Activated T-cell treated with anti-CD3 and anti-CD28 coated beads, Interleukin-2, amount 50 U/mL, for 48 hours (primary cell): ENCODE data around the gene PITPNM3.
"Not testable (repeated sequence)": the region's sequence is repeated elsewhere in the genome, so short reads cannot be mapped to it uniquely, and the experiment has no call there.

ENCODE experiments used
- DNase-seq, 2 experiments: peaks; one replicate each; pipeline ENCODE4 v3.0.0-alpha.2; 2020

The PITPNM3 gene

DNA sequence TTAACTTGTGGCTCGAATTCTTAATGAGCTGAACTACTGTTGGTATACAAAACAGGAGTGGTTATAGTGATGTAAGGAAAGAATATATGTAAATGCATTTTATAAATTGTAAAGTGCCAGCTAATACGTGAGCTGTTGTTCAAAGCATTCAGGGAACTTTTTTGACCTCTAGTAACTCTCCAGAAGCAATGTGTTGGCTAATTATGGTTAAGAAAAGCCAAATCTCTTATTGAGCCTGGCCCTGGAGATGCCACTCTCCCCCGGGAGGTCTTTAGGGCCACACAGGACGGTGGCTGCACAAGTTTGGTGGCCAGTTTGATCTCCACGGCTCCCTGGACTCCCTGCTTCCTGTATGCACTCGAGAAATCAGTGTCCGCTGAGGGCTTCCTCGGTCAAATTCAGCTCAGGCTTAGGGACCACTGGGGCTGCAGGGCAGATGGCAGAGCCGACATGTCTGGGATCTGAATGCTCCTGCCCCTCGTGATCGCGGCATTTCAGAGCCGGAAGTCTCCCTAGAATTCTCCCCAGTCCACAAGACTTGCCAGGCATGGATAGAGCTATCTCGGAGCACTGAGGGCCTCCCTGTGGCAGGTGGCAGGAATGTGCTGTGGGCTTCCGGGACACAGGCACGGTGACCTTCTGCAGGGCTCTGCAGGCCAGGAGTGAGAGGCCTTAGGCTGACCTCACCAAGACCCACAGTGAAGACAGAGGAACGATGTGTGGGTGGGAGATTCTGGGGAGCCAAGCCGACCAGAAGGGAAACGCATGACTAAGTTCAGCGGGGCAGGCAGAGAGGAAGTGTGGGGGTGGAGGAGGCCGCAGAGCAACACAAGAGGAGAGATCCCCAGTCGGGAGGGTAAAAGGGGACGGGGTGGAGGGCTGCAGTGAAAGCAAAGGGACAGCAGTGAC, 18.6 kb upstream of the PITPNM3 start:
- peak; percentile 68 to 70 for DNase-seq

DNA sequence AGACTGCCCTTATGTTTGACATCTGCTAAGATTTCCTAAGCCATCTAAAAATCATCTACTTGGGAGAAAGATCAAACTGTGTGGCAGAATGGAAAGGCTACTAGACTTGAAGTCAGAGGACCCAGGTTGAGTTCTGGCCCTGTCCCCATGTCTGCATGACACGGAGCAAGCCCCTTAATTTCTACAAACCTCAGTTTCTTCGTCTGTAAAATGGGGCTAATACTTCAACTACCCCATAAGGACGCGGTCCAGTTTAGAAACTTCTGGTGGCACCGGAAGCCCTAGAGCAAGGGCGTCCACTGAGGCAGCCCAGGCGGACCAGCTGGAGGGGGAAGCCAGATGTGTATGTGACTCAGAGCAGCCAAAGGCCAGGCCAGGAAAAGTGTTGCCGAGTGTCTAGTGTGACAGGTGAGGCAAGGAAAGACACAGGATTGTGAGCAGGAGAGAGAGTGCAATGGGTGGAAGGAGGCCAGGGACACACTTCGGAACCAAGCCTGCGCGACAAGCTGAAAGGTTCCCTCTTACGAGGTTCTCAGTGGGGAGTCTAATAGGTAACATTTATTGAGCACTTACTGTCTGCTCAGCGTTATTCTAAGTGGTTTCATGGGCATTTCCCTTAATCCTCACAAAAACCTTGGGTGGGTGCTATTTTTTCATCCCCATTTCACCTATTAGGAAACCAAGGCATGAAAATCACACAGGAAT, 17.8 kb upstream of the PITPNM3 start:
- no peak for DNase-seq

GRCh38 chr17:6573495-6573894, 17.1 kb upstream of the PITPNM3 start:
- DNase-seq: not testable (repeated sequence)

DNA sequence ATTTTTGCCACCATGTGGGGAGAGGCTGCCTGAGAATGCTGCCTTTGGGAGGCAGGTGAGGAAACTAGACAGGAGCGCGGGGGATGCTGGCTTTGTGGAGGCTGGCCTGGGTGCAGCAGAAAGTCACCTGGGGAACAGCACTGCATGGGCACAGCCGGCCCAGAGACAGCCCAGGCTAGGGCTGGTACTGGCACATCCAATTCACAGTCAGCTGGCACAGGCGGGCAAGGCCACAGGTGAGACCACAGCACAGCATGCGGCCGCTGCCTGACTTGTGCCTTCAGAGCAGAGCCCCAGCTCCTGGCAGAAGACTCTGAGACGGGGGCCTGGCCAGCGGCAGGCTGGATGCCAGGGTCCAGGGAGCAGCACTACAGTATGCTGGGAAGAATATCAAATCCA, 16.6 kb upstream of the PITPNM3 start:
- DNase-seq: no peak

GRCh38 chr17:6571452-6571781, 15.1 kb upstream of the PITPNM3 start:
- no peak for DNase-seq

- no peak for DNase-seq
Observed at GRCh38 chr17:6570731-6571451, 14.5 kb upstream of the PITPNM3 start.

DNA sequence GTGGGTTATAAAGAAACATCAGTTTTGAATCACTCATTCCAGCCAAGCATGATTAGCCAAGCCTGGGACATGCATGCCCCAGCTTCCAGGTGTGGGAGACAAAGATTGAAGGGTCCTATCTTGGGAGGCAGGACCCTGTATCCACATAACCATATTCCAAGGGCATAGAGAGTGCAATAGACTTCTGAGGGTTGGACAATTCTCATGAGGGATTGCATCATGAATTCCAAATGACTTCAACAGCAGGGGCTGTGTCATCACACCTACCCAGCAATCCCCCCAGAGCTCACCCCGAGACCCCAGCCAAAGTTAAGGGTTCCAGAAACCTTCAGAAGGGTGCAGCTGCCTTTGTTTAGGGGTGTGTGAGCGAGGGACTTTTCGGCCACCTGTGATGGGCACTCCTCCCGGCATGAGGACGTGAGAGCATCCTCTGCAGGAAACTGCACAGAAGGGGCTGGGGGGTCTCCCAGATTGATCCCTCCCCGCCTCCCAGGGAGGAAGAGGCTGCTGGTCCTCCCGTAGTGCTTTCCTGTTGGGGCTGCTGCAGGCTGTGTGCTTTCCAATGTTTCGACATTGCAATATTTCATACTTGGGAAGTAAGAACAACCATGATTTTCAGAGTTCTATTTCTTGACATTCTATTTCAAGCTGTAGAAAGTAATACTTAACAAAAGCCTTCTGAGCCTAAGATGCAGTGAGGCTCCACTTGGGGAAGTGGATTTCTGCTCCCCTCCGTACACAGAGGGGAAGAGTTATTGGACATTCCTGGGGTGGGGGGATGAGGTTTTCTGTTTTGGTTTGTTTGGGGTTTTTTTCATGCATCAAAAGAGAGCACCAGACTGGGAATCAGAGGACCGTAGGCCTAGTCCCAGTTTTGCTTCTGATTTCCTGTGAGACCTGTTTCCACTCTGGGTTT, 13.3 kb upstream of the PITPNM3 start:
- peak in 1 of 2 experiments; percentile 4 for DNase-seq

DNA sequence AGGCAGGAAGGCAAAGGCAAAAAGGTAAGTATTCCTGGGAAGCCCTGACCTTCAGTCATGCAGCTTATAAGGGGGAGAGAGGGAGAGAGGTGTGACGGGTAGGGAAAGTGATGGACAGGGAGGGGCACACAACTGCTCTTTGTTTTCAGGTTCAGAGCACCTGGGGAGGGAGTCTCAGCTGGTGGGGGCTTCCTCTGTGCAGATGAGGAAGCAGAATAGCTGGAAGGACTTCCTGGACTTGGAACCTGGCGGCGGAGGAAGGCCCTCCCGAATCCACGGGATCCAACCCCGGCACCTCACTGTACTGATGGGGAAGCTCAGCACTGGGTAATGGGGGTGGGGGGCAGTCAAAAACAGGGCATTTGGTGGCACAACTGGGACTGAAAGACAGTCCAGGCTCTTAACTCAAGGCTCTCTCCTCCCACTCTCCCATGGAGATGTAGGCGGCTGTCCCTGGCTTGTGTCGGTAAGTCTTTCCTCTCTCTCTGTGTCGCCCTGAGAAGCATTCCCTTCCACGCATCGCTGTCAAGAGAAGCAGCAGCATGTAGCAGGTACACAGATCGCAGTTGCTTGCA, 11.9 kb upstream of the PITPNM3 start:
- peak in 1 of 2 experiments; percentile 11 for DNase-seq

- DNase-seq: no peak
Observed at GRCh38 chr17:6567528-6568183, 11.3 kb upstream of the PITPNM3 start.

GRCh38 chr17:6561446-6561845, 5.1 kb upstream of the PITPNM3 start:
- no peak for DNase-seq

GRCh38 chr17:6560496-6560895, 4.1 kb upstream of the PITPNM3 start:
- DNase-seq: no peak

DNA sequence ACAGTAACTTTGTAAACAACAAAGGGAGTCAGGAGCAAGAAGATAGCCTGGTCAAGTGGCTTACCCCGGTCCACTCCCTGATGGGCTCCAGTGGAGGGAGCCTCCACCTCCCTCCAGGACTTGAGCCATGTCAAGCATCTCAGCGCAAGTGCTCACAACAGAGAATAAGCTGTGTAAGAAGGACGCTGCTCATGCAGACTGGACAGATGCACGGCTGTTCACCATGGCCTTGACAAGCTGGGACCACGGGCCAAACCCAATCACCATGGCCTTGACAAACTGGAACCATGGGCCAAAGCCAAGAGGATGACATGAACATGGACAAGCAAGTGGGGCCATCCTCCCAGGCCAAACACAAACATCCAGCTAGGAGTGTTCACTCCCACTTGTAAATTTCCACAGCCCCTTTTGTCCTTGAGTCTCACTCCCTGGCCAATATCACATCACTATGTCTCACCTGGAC, 3.4 kb upstream of the PITPNM3 start:
- no peak for DNase-seq

DNA sequence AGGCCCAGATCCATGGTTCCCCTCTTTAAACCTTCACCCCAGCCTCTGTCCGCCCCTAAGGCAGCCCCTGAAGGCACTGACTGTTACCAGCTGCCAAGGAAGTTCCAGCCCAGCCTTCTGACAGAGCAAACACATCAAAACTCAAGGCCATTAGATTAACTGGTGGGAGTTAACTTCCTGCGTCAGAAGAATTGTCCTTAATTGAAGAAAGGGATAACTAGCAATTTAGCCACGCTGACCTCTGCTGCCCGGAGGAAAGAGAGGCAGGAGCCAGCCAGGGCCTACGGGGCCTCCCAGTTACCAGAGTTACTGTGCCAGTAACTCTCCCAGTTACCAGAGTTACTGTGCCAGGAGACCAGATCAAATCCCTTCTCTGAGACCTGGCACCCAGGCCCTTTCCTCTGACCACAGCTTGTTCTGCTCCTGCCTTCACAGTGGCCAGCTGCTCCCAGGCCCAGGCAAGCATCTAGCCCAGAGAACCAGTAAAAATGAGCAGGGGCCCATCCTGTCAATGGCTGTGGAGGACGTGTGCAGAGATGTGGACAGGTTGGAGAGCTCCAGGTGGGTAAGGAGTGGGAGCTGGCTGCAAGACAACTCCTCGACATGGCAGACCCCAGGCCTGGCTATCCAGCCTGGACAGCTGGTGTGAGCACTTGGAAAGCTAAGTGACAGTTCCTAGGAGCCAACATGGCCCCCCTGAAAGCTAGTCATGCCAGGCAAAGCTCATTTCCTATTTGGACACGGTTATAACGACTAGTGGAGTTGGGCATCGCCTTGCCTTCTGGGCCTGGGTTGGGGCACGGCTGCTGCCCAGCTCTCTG, 2.8 kb upstream of the PITPNM3 start:
- no peak for DNase-seq

DNA sequence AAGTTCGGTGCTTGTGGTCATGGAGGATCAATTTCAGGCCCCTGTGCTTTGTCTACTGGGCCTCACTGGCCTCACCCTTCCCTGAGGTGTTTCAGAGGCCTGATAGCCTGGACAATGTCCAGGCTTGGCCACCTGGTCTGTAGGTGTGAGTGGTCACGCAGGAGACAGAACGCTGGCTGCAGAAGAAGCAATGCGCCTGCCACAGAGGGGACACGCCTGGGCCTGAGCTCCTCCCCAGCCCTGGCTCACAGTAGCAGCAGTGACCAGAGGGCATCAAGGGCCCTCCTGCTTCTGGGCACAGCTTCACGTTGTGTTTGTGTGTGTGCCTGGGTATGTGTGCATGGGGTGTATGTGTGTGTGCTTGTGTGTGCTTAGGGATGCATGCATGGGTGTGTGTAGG, 1.9 kb upstream of the PITPNM3 start:
- DNase-seq: no peak

DNA sequence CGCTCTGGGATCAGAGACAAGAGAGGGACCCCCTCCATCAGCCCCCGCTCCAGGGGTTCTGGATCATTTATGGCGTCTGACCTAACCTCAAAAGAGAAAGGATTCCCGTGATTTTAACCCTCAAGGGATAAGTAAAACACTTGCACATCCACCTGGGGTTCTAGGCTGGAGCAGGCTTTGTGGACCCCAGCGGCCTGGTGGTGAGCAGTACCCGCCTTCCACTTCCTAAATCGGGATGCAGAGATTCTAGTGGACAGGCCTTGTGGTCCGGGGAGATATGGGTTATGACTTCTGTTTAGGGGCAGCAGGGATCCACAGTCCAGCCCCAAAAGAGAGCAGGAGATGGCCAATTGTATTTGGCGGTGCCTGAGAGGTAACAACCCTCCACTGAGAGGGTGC, 684 bp upstream of the PITPNM3 start:
- no peak for DNase-seq

- DNase-seq: peak; percentile 32 to 43
Observed at GRCh38 chr17:6555331-6556120, 829 bp downstream of the PITPNM3 start.

DNA sequence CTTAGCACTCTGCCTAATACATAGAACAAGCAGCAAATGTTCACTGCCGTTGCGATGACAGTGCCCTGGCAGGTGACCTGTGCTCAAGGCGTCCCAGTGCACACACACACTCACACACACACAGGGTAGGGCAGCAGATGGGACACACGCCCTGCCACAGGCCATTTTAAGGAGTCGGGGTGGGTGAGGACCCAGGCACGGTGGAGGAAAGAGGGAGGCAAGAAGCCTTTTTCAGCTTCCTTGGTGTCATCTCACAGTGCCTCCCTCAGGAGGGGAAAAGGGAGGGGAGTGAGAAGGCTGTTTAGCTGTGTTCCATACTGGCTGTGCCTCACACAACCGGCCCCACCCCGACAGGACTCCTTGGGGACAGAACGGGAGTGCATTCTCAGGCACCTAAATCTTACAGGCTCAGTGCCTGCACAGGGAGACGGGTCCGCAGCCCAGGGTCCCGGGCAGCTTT, 1.5 kb downstream of the PITPNM3 start:
- no peak for DNase-seq

DNA sequence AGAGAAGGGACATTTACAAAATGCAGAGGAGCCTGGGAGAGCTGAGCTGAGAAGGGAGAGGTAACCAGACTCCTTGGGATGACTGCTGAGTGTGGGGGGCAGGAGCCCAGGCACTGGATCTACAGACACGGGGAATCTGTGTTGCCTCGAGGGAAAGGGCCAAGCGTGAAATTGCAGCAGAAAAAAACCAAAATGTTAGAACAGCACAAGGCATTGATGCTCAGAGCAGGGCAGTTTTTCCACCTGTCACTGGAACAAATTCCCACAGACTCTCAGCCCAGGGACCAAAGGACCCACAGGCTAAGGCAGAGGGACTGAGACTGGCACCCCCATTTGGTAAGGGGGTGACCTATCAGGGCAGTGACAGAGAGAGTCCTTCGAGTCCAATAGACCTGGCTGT, 2.0 kb downstream of the PITPNM3 start:
- DNase-seq: no peak

GRCh38 chr17:6551869-6552531, 4.4 kb downstream of the PITPNM3 start:
- DNase-seq: no peak
